Epithelial cell of prostate (primary cell): ENCODE results near the gene KLHL42.

ENCODE experiments used
- DNase-seq: peaks from one replicate; pipeline ENCODE4 v3.0.0-alpha.2; 2011; ENCODE audit warnings: low read depth, low spot score
- H3K27ac ChIP-seq: fragments of 450-650 bp; 2 replicates; pipeline ENCODE4 v1.5.1; 2017; ENCODE audit warnings: mild to moderate bottlenecking

KLHL42 gene

GRCh38 chr12:27779416-27779919 lies 565 bp upstream of the KLHL42 start:
- no peak for DNase-seq
- peak overlapping the region; percentile 85 for H3K27ac ChIP-seq

DNA sequence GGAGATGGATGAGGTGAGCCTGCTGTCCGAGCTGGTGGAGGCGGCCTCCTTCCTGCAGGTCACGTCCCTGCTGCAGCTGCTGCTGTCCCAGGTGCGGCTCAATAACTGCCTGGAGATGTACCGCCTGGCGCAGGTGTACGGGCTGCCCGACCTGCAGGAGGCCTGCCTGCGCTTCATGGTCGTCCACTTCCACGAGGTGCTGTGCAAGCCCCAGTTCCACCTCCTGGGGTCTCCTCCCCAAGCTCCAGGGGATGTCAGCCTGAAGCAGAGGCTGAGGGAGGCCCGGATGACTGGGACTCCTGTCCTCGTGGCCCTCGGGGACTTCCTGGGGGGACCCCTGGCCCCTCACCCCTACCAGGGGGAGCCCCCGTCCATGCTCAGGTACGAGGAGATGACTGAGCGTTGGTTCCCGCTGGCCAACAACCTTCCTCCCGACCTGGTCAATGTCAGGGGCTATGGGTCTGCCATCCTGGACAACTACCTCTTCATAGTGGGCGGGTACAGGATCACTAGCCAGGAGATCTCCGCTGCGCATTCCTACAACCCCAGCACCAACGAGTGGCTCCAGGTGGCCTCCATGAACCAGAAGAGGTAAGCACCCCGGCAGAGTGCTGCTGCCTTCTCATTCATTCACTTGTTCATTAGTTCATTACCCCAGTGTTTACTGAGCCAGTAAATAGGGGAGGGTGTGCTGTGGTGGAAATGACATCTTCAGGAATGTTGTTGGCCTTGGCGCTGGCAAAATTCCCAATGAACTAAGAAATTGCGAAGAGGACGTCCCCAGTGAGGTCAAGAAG lies 777 bp downstream of the KLHL42 start:
- no peak for DNase-seq
- H3K27ac ChIP-seq: peak overlapping the region; percentile 85

- H3K27ac ChIP-seq: peak overlapping the region; percentile 85
- no peak for DNase-seq
These were observed 1.6 kb downstream of the KLHL42 start for GRCh38 chr12:27781680-27782079.

DNA sequence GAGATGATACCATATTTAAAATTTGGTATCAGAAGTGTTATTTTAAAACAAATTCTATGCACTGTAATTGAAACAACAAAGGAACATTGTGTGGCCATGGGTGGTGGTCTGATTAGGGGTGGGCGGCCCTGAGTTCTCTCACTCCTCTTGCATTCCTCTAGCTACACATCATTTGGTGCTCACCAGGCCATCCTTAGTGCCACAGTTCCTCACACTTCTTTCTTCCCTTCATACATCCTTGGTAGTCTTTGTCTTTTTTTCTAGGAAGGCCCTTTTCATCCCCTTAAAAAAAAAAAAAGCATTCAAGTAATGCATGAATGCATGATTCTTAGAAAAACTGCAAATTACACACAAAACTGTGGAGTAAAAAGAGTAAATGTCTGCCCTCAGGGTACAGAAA lies 2.4 kb downstream of the KLHL42 start:
- DNase-seq: no peak
- H3K27ac ChIP-seq: peak overlapping the region; percentile 85

- DNase-seq: peak; percentile 67
- peak overlapping the region; percentile 87 for H3K27ac ChIP-seq
These were observed 6.0 kb downstream of the KLHL42 start for GRCh38 chr12:27785882-27786570.

DNA sequence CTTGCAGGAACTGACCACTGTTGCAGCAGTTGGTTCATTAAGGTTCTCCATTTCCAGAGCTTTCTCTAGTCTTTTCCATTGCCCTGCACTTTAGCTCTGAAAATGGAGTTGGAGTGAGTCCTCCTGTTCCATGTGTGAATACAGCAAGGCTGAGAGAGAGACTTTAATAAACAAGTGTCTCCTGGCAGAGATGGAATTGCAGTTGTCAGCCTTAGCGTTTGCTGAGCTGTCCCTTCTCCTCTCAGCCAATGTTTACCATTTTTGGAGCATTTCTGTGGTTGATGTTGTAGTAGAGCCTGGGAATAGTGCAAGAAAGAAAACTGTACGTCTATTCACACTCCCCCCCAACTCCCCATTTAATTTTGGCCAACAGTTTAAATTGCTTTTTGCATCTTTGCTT lies 7.5 kb downstream of the KLHL42 start:
- no peak for DNase-seq
- peak overlapping the region; percentile 87 for H3K27ac ChIP-seq

GRCh38 chr12:27790179-27790578 lies 10.1 kb downstream of the KLHL42 start:
- H3K27ac ChIP-seq: peak overlapping the region; percentile 33
- DNase-seq: no peak

- H3K27ac ChIP-seq: no peak overlapping the region
- DNase-seq: no peak
These were observed 15.0 kb downstream of the KLHL42 start for GRCh38 chr12:27794818-27795584.

- DNase-seq: no peak
- no peak overlapping the region for H3K27ac ChIP-seq
These were observed 16.1 kb downstream of the KLHL42 start for GRCh38 chr12:27796128-27796527.

GRCh38 chr12:27797301-27798025 lies 17.4 kb downstream of the KLHL42 start:
- DNase-seq: no peak
- no peak overlapping the region for H3K27ac ChIP-seq

- DNase-seq: no peak
- H3K27ac ChIP-seq: no peak overlapping the region
These were observed 20.8 kb downstream of the KLHL42 start for GRCh38 chr12:27800819-27801218.

DNA sequence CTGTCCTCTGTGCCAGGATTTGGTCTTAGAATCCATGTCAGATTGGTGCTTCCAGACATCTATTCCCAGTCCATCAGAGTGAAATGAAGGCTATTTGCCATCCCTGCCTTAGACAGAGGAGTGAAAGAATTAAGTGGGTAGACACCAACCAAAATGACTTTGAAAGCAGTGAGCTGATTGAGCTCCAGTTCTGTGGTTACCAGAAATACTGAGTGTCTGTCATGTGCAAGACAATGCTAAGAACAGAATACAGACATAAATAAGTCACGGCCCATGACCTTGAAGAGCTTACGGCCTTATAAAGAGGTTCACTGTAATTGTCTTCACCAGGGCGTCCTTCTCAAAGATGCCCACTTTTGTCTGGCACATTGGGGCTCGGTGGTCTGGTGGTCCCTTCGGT lies 21.6 kb downstream of the KLHL42 start:
- no peak for DNase-seq
- H3K27ac ChIP-seq: no peak overlapping the region

- no peak for DNase-seq
- no peak overlapping the region for H3K27ac ChIP-seq
These were observed 22.5 kb downstream of the KLHL42 start for GRCh38 chr12:27802511-27802910.

DNA sequence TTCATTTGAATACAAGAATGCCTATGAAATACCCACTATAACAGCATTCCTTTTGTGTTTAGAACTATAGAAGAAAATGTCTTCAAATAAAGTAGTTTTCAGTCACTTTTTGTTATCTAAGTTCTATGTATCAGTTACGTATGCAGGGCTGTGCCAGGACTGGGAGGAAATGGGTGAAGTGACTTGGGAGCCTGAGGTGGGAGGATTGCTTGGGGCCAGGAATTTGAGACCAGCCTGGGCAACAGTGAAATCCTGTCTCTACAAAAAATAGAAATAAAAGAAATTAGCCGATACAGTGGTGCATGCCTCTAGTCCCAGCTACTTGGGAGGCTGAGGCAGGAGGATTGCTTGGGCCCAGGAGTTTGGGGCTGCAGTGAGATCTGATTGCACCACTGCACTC lies 22.9 kb downstream of the KLHL42 start:
- no peak overlapping the region for H3K27ac ChIP-seq
- no peak for DNase-seq

- DNase-seq: no peak
These were observed 25.2 kb downstream of the KLHL42 start for GRCh38 chr12:27805238-27805637.

DNA sequence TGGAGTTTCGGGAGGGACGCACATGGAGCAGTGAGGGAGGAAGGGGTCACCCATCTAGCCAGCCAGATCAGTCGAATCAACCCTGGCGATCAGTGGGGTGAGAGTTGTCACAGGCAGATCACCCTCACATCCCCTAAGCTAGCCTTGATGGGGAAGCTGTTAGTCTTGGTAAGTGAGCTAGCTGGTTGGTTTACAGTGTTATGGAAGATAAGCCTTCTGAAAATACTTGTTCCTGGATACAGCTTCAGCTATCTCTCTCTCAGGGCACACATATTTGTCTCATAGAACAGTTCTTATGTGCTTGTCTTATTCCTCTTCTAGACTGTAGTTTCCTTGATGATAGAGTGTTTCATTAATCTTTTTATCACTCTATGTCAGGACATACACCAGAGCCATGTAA lies 26.2 kb downstream of the KLHL42 start:
- H3K27ac ChIP-seq: no peak overlapping the region
- DNase-seq: no peak

More at GRCh38 chr12:27805238-27805637, 25.2 kb downstream of the KLHL42 start:
- no peak overlapping the region for H3K27ac ChIP-seq

DNA sequence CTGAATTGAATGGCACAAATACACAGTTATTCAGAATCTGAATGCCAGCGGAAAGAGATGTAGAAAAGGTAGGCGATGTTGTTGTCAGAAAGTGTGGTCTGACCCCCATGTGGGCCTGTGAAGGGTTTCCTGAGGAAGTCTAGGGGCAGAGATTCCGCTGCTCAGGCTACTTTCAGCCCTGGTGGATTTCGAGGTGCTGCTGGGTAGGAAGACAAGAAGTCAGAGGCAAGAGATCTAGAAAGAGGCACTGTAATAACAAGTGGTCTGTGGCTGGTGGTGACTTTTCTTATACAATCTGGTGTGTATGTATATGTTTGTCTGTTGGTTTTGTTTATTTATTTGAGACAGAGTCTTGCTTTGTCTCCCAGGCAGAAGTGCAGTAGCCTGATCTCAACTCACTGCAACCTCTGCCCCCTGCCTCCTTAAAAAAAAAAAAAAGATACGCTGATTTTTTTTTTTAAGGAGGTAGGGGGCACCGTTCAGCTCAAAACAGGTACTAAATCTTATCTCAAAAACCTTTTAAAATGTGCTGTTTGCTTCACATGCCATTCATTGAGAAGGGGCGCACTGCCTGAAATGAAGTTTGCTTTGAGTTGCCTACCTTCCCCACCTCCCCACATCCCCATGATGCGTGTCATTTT lies 27.1 kb downstream of the KLHL42 start:
- DNase-seq: no peak
- no peak overlapping the region for H3K27ac ChIP-seq

DNA sequence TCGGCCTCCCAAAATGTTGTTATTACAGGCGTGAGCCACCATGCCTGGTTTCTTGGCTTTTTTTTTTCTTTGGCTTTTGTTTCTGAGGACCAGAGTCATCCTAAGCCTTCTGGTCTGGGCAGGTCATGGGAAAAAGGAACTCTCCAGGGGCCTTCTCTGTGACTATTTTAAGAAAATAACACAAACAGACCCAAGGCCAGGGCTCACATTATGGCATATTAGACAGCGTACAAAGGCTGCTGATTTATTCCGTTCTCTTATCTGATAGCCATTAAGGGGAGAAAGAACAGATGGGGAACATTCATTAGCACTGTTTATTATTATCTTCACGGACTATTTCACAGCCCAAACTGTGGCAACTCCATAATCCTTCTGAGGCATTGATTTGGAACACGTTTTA lies 28.8 kb downstream of the KLHL42 start:
- H3K27ac ChIP-seq: no peak overlapping the region
- DNase-seq: no peak

DNA sequence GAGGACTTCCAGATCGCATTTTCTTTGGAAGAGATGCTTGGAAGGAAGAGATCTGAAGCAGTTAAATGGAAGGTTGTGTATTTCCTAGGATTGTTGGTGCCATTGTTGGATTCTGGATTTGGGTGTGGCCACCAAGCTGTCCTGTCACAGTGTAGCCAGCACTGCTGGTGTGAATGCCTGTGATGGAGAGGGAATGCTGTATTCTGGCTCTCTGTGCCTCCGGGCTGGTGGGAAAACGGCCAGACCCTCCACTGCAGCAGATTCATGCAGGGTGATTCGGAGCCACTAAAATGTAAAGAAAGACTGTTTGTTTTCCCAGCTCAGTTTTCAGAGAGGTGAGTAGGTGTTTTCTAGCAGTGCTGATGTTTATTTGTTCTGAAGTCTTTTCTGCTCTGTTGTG lies 30.7 kb downstream of the KLHL42 start:
- no peak for DNase-seq

GRCh38 chr12:27812502-27812901 lies 32.5 kb downstream of the KLHL42 start:
- no peak for DNase-seq
- no peak overlapping the region for H3K27ac ChIP-seq

More for the DNA sequence above, 30.7 kb downstream of the KLHL42 start:
- H3K27ac ChIP-seq: no peak overlapping the region
